CD4-positive, alpha-beta T cell treated with Interleukin-1 beta for 1 hour (primary cell): ENCODE results near the gene ITLN2.
"Not testable (repeated sequence)": the region's sequence is repeated elsewhere in the genome, so short reads cannot be mapped to it uniquely, and the experiment has no call there.

Experiments used
- DNase-seq, 2 donors: peaks; one replicate each; pipeline ENCODE4 v3.0.0-alpha.2; 2020 to 2022

Gene ITLN2

GRCh38 chr1:160954158-160955104 lies at the start of gene ITLN2:
TSS of gene ITLN2 (minus strand) at chr1:160954809. CDS start at chr1:160954741, 68 bp downstream.
- DNase-seq, result peak; percentile 48 to 53

- no peak for DNase-seq
Measured at GRCh38 chr1:161001525-161001924, 46.9 kb upstream of the ITLN2 start.

GRCh38 chr1:161000736-161001480 lies 46.3 kb upstream of the ITLN2 start:
- no peak for DNase-seq

- no peak for DNase-seq
Measured at GRCh38 chr1:160999376-160999775, 44.8 kb upstream of the ITLN2 start.

GRCh38 chr1:160997323-160998038 lies 42.9 kb upstream of the ITLN2 start:
- DNase-seq, result peak; percentile 59 to 60

- no peak for DNase-seq
Measured at GRCh38 chr1:160996178-160996577, 41.6 kb upstream of the ITLN2 start.

GRCh38 chr1:160993544-160994193 lies 39.1 kb upstream of the ITLN2 start:
- peak in 1 of 2 donors; percentile 21 for DNase-seq

GRCh38 chr1:160992036-160992435 lies 37.4 kb upstream of the ITLN2 start:
- not testable (repeated sequence) for DNase-seq

- no peak for DNase-seq
Measured at GRCh38 chr1:160987359-160988050, 32.9 kb upstream of the ITLN2 start.

GRCh38 chr1:160985723-160986122 lies 31.1 kb upstream of the ITLN2 start:
- no peak for DNase-seq

GRCh38 chr1:160981584-160982411 lies 27.2 kb upstream of the ITLN2 start:
- DNase-seq, result no peak

GRCh38 chr1:160979286-160979685 lies 24.7 kb upstream of the ITLN2 start:
- DNase-seq, result no peak

GRCh38 chr1:160978510-160978927 lies 23.9 kb upstream of the ITLN2 start:
- DNase-seq, result no peak

GRCh38 chr1:160975026-160975425 lies 20.4 kb upstream of the ITLN2 start:
- DNase-seq, result no peak

GRCh38 chr1:160973491-160973890 lies 18.9 kb upstream of the ITLN2 start:
- DNase-seq, result no peak

- DNase-seq, result no peak
Measured at GRCh38 chr1:160972939-160973338, 18.3 kb upstream of the ITLN2 start.

- DNase-seq, result no peak
Measured at GRCh38 chr1:160971618-160972056, 17.0 kb upstream of the ITLN2 start.

GRCh38 chr1:160963521-160963920 lies 8.9 kb upstream of the ITLN2 start:
- no peak for DNase-seq

GRCh38 chr1:160961419-160961818 lies 6.8 kb upstream of the ITLN2 start:
- no peak for DNase-seq

- DNase-seq, result no peak
Measured at GRCh38 chr1:160956966-160957365, 2.4 kb upstream of the ITLN2 start.

GRCh38 chr1:160953030-160953429 lies 1.6 kb downstream of the ITLN2 start:
- DNase-seq, result no peak
